Erythroblast (primary cell): ENCODE results near the gene IGF1.

Experiments
- GATA1 ChIP-seq: IDR thresholded peaks from 2 replicates; pipeline ENCODE4 v1.6.1; 2011; ENCODE audit warnings: low read depth, mild to moderate bottlenecking, control low read depth, low read length, moderate library complexity
- POLR2A ChIP-seq: IDR thresholded peaks from 2 replicates; pipeline ENCODE4 v1.6.1; 2011; ENCODE audit warnings: mild to moderate bottlenecking, low read length

DNA sequence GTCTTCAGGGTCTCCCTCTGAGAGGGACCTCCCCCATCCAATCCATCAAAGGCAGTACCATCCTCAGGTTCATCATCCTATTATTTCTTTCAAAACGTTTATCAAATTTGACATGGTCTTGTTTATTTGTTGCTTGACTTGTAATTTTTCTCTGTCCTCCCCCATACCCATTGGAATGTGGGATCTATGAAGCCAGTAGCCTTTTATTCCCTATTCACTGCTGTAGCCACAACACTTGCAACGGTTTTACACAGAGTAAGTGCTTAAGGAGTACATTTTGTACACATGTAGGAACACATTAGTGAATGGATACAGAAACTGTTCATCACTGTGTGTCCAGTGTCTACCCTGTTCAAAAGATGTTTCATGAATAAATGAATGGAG is 41.5 kb downstream of the IGF1 start:
- no peak for TF ChIP-seq POLR2A
- no peak for TF ChIP-seq GATA1
